GM06990 (cell line): ENCODE results near the gene CCDC97.

ENCODE experiments used
- DNase-seq: peaks from one replicate; pipeline ENCODE4 v3.0.0-alpha.2; 2011; ENCODE audit not compliant: insufficient read length; ENCODE audit errors: extremely low read depth
- H3K27me3 ChIP-seq: replicated peaks from 2 replicates; pipeline ENCODE4 v1.6.0; 2011; ENCODE audit warnings: low read length; ENCODE audit not compliant: control insufficient read depth, insufficient read depth
- H3K36me3 ChIP-seq: 2 replicates; pipeline ENCODE4 v1.5.1; 2011; ENCODE audit warnings: low read length; ENCODE audit not compliant: control insufficient read depth, insufficient read depth
- H3K4me3 ChIP-seq: replicated peaks from 2 replicates; pipeline ENCODE4 v1.5.1; 2011; ENCODE audit warnings: low read depth, mild to moderate bottlenecking, control low read depth, low read length
- TF ChIP-seq, protein P1 (sequence below): IDR thresholded peaks from 2 replicates; pipeline ENCODE4 v1.5.1; 2011; ENCODE audit warnings: low read length, control low read depth, mild to moderate bottlenecking, inconsistent platforms; ENCODE audit not compliant: insufficient read depth, poor library complexity, severe bottlenecking

CCDC97 gene

DNA sequence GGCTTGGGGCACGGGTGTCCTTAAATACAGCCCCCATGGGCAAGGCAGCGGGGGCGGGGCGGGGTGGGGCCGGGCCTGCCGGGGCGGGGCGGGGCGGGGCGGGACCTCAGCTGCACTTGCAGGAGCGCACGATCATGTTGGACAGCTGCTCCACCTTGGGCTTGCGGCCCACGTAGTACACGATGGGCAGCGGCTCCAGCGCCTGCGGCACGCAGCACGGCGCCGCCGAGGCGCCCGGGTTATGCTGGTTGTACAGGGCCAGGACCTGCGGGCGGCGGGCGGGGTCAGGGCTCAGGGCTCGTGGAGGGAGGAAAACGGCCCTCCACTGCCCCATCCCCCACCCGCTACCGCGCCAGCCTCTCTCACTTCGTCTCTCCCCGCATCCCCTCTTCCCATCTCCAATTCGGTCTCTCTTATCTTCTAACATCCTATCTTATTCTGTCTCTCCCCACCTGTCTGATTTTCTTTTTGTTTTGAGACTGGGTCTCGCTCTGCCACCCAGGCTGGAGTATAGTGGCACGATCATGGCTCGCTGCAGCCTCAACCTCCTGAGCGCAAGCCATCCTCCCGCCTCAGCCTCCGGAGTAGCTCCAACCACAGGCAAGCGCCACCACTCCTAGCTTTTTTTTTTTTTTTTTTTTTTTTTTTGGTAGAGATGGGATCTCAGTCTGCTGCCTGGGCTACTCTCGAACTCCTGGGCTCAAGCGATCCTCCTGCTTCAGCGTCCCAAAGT is 21.1 kb downstream of the CCDC97 start:
- DNase-seq = no peak
- Histone ChIP-seq H3K27me3 (no peaks in the 10 kb centered on the region), H3K4me3 (no peak overlapping the region), H3K36me3 (peaks cover 9% of the 10 kb centered on the region)
- TF ChIP-seq, protein P1, sequence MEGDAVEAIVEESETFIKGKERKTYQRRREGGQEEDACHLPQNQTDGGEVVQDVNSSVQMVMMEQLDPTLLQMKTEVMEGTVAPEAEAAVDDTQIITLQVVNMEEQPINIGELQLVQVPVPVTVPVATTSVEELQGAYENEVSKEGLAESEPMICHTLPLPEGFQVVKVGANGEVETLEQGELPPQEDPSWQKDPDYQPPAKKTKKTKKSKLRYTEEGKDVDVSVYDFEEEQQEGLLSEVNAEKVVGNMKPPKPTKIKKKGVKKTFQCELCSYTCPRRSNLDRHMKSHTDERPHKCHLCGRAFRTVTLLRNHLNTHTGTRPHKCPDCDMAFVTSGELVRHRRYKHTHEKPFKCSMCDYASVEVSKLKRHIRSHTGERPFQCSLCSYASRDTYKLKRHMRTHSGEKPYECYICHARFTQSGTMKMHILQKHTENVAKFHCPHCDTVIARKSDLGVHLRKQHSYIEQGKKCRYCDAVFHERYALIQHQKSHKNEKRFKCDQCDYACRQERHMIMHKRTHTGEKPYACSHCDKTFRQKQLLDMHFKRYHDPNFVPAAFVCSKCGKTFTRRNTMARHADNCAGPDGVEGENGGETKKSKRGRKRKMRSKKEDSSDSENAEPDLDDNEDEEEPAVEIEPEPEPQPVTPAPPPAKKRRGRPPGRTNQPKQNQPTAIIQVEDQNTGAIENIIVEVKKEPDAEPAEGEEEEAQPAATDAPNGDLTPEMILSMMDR = no peak

DNA sequence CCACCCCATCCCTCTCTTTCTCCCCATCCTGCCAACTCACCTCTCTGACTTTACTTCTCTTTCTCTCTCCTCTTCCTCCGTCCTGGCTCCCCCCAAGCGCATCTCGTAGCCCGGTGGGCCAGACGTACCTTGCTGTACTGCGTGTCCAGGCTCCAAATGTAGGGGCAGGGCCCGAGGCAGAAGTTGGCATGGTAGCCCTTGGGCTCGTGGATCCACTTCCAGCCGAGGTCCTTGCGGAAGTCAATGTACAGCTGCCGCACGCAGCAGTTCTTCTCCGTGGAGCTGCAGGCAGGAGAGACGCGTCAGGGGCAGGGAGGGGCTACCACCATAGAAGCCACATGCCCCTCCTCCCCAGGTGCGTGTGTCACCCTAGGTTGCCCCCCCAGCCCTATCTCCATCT is 22.0 kb downstream of the CCDC97 start:
- TF ChIP-seq, protein P1 = no peak

DNA sequence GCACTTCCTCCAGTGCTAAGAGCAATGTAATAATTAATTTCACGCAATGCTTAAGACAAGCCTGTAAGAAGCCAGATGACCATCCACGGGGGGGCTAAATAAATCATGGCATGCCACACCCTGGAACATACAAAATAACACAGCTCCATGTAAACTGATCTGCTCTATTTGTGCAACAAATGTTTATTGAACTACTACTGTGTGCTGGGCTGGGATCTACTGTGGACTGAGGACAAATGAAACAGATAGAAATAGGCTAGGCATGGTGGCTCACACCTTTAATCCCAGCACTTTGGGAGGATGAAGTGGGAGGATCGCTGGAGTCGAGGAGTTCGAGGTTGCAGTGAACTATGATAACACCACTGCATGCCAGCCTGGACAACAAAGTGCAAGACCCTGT is 22.5 kb downstream of the CCDC97 start:
- no peak for DNase-seq
- Histone ChIP-seq H3K4me3 (no peak overlapping the region), H3K27me3 (no peaks in the 10 kb centered on the region), H3K36me3 (peaks cover 9% of the 10 kb centered on the region)
- TF ChIP-seq, protein P1 = no peak

More for the DNA sequence above, 22.0 kb downstream of the CCDC97 start:
- Histone ChIP-seq H3K36me3 (peaks cover 9% of the 10 kb centered on the region), H3K27me3 (no peaks in the 10 kb centered on the region), H3K4me3 (no peak overlapping the region)
- no peak for DNase-seq

DNA sequence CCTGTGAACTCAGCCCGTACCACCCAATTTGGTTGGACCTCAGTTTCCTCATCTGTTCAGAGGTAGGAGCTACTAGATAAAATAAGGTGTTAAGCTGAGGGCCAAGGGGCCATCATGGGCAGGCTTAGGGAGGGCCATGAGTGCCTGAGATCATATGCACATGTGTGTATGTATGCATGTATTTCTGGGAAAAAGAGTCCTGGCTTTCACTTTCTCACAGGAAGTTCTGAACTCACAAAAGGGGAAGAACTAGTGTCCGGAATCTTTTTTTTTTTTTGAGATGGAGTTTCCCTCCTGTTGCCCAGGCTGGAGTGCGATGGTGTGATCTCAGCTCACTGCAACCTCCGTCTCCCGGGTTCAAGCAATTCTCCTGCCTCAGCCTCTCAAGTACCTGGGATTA is 24.8 kb downstream of the CCDC97 start:
- TF ChIP-seq, protein P1 = no peak
- no peak for DNase-seq
- Histone ChIP-seq H3K4me3 (no peak overlapping the region), H3K36me3 (peaks cover 12% of the 10 kb centered on the region), H3K27me3 (no peaks in the 10 kb centered on the region)

DNA sequence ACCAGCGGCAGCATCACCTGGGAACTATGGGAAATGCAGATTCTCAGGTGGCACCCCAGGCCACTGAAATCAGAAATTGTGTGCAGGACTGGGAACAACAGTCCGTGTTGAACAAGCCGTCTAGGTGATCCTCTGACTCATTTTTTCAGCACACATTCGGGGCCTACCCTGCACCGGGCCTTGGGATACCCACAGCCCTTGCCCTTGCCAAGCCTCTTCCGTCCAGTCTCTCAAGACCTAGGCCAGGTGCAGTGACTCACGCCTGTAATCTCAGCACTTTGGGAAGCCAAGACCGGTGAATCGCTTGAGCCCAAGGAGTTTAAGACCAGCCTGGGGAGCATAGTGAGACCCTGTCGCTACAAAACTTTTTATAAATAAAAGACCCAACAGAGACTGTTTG is 25.5 kb downstream of the CCDC97 start:
- Histone ChIP-seq H3K4me3 (no peak overlapping the region), H3K36me3 (peaks cover 14% of the 10 kb centered on the region), H3K27me3 (no peaks in the 10 kb centered on the region)
- no peak for DNase-seq
- TF ChIP-seq, protein P1 = no peak
